Pancreas (tissue), 10 donors: ENCODE results near the gene ALDOA. TPM values are rescaled to one million over a fixed set of nuclear protein-coding genes. Genes with fewer than 3 reads are reported as not detected.
"Not testable (repeated sequence)": the region's sequence is repeated elsewhere in the genome, so short reads cannot be mapped to it uniquely, and the experiment has no call there.

Experiments used
- ATAC-seq, 4 donors: fragments of 200-7000 bp; cut with Tn5 transposase; one replicate each; pipeline versions ENCODE4 v1.8.0 to v1.9.1; 2020; ENCODE audit warnings: mild to moderate bottlenecking in 4 of 4, moderate library complexity in 4 of 4
- DNase-seq, 6 donors: peaks; one replicate each; pipeline ENCODE4 v3.0.0-alpha.2; 2020
- FAIRE-seq: peaks from 2 replicates; lab custom pipeline; 2012; peaks lifted over from hg19 to GRCh38; lab: Jason Lieb, UNC
- H3K27ac ChIP-seq, 4 donors: fragments of 200-600 bp; sonication (generic); 1 replicate in 3 of 4; 2 replicates in 1 of 4; pipeline versions ENCODE4 v1.5.0 to v1.8.0; 2020
- H3K27me3 ChIP-seq, 4 donors: fragments of 200-600 bp; one replicate each; pipeline ENCODE4 v1.8.0; 2021
- H3K36me3 ChIP-seq, 3 donors: fragments of 200-600 bp; sonication (generic) in 1 of 3; one replicate each; pipeline versions ENCODE4 v1.5.0 to v1.8.0; 2020 to 2021
- H3K4me1 ChIP-seq, 3 donors: fragments of 200-600 bp; one replicate each; pipeline ENCODE4 v1.8.0; 2021
- H3K4me3 ChIP-seq, 4 donors: fragments of 200-600 bp; sonication (generic) in 2 of 4; one replicate each; pipeline versions ENCODE4 v1.5.0 to v1.8.0; 2020 to 2021
- H3K9me3 ChIP-seq, 4 donors: fragments of 200-600 bp; one replicate each; pipeline ENCODE4 v1.8.0; 2021
- CTCF ChIP-seq, 4 donors: fragments of 200-600 bp; sonication (generic) in 3 of 4; IDR thresholded peaks; one replicate each; pipeline versions ENCODE4 v1.5.0 to v1.8.0; 2021; ENCODE audit warnings: antibody characterized with exemption in 4 of 4
- WGBS, 2 donors: extraction: QIAGEN DNeasy Blood & Tissue Kit; methylation state at CpG; one replicate each; pipeline ENCODE4 v1.1.7; 2013; 5-methylcytosine and 5-hydroxymethylcytosine counted together
- intact Hi-C, 3 donors: fragments of 100-400 bp; cut with DNase I; formaldehyde crosslinking; loops; one replicate each; pipeline versions ENCODE4 v1.11.1 to v1.14.2; 2022
- polyA plus RNA-seq, 2 donors: library from polyadenylated mRNA; stranded (reverse); fragments of 200-250 nt; gene quantifications; one replicate each; pipeline ENCODE4 v1.2.3, GENCODE V29; 2013
- total RNA-seq, 6 donors: library from RNA; stranded (reverse); fragmentation: NEBNext Ultra II Directional in 4 of 6; extraction: Animal tissue kit (Norgen Biotek cat#: 25700) in 4 of 6; gene quantifications; one replicate each; pipeline versions ENCODE4 v1.2.1 to v1.2.4, GENCODE V29; 2021 to 2023
- donor health status: healthy with polysubstance abuse.
- donor health status: DM: no; HTN: no; CAD: no; lungs with moderate emphysema.
- donor health status: DM: no; HTN: no; CAD: no.
- donor health status: control.
- donor health status: control.
- donor health status: Bipolar disorder and iron deficiency.
- donor health status: DM: yes; HTN: yes; CAD: no.
- donor health status: DM: no; HTN: no; CAD: no.
- donor health status: DM: no; HTN: no; CAD: no.
- donor health status: DM: yes; HTN: yes; CAD: no.

Gene ALDOA
- total RNA-seq, result 100 to 1,000 TPM; 234 to 425 (median 329) TPM
- polyA plus RNA-seq, result 100 to 1,000 TPM; 304 to 349 TPM

DNA sequence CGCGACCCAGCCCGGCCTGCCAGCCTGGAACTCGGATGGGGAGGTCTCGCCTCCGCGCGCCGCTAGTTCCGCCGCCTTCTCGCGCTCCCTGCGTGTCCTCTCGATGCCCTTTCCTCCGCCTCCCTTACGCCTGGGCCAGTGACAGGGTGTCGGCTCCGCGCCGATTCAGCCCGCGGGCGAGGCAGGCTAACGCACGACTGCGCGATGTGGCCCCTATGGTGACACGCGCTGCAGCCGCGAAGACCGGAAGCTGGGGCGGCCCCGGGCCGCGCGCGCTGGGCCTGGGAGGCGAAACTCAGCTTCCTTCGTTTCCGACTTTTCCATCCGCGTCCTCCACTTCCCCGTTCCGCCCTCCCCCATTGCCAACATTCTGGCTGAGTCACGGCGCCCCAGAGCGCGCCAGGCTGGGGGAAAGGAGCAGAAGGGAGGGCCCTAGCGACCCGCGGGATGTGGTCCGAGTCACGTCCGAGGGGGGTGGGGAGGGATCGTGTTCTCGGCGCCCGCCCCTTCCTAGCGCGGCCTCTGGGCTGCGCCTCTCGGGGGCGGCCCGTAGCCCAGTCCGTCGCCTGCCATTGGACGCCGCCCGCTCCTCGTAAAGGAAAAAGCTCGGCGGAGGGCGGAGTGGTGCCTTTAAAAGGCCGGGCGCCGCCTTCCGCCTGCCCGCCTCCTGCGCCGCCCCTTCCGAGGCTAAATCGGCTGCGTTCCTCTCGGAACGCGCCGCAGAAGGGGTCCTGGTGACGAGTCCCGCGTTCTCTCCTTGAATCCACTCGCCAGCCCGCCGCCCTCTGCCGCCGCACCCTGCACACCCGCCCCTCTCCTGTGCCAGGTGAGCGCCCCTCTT, at the start of gene ALDOA:
Gene ALDOA, plus strand, starts transcription at position 659 of the 841 bp plus-strand sequence. CDS start 1,138 bp downstream, outside the sequence.
- FAIRE-seq, result no peak
- Histone ChIP-seq H3K36me3 (peaks cover 18 to 33% (median 25%) of the 10 kb centered on the region in 3 donors), H3K4me1 (peaks cover 3 to 19% (median 13%) of the 10 kb centered on the region in 3 donors), H3K4me3 (peak within 1 kb of the TSS; percentile 73 to 94 (median 81)), H3K27ac (peak within 1 kb of the TSS; percentile 88 to 99 (median 98)), H3K9me3 (no peaks in the 10 kb centered on the region), H3K27me3 (no peaks in the 10 kb centered on the region)
- no peak for TF ChIP-seq CTCF (IDR thresholded peaks at IDR 0.05)
- WGBS, 2 donors, result 0% methylated on average over 65 to 99 of the region's 99 CpGs
- ATAC-seq, result peak; percentile 85 to 89 (median 88)
- intact Hi-C loops, result no loop called here
- peak; percentile 97 to 99 (median 98) for DNase-seq

DNA sequence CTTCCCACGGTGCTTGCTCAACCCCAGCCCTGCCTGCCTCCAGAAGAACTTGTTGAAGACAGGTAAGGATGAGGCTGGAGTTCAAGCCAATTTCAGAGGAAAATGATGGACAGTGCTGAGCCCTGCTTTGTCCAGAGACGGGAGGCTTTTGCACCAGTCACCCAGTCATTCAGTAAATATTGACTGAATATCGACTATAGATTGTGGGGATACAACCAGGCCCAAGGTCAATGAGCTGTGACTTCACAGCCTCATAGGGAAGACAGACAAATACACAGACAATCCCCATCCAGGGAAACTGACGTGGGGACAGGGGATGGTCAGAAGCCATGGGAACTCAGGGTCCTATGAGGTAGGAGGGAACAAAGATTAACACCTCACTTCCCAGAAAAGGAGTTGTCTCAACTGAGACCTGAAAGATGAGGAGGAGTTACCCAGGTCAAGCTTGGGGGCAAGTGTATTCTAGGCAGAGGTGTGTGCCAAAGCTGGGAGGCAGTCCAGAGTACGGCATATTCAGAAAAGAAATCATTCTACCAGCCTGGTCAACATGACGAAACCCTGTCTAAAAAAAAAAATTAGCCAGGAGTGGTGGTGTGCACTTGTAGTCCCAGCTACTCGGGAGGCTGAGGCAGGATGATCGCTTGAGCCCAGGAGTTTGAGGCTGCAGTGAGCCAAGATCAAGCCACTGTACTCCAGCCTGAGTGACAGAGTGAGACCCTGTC, 48.8 kb upstream of the ALDOA start:
- Histone ChIP-seq H3K27me3 (peaks cover 0 to 4% (median under 1%) of the 10 kb centered on the region in 4 donors), H3K9me3 (no peaks in the 10 kb centered on the region), H3K27ac (no peak overlapping the region), H3K36me3 (no peaks in the 10 kb centered on the region), H3K4me3 (no peak overlapping the region), H3K4me1 (no peaks in the 10 kb centered on the region)
- intact Hi-C loops, result no loop called here
- WGBS, 2 donors, result 50 to 55% methylated on average over 8 of the region's 8 CpGs
- DNase-seq, result no peak
- no peak for TF ChIP-seq CTCF (IDR thresholded peaks at IDR 0.05)
- FAIRE-seq, result no peak
- no peak for ATAC-seq

DNA sequence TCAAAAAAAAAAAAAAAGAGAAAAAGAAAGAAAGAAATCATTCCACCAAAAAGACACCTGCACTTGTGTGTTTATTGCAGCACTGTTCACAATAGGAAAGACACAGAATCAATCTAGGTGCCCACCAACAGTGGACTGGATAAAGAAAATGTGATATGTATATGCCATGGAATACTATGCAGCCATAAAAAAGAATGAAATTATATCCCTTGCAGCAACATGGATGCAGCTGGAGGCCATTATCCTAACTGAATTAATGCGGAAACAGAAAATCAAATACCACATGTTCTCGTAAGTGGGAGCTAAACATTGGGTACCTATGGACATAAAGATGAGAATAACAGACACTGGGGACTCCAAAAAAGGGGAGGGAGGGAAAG, 48.3 kb upstream of the ALDOA start:
- Histone ChIP-seq H3K9me3 (no peaks in the 10 kb centered on the region), H3K27ac (no peak overlapping the region), H3K4me3 (no peak overlapping the region), H3K27me3 (no peaks in the 10 kb centered on the region), H3K4me1 (no peaks in the 10 kb centered on the region), H3K36me3 (no peaks in the 10 kb centered on the region)
- TF ChIP-seq CTCF (IDR thresholded peaks at IDR 0.05), result no peak
- no peak for FAIRE-seq
- 92 to 100% methylated on average over 2 of the region's 2 CpGs for WGBS, 2 donors
- intact Hi-C loops, result no loop called here
- ATAC-seq, result no peak
- DNase-seq, result no peak

- DNase-seq, ATAC-seq, H3K9me3 ChIP-seq, H3K36me3 ChIP-seq, H3K27ac ChIP-seq, H3K4me3 ChIP-seq, intact Hi-C loops, H3K27me3 ChIP-seq, H3K4me1 ChIP-seq, FAIRE-seq: not testable (repeated sequence)
- 73 to 82% methylated on average over 4 of the region's 4 CpGs for WGBS, 2 donors
Measured at GRCh38 chr16:30017937-30018336, 47.6 kb upstream of the ALDOA start.

DNA sequence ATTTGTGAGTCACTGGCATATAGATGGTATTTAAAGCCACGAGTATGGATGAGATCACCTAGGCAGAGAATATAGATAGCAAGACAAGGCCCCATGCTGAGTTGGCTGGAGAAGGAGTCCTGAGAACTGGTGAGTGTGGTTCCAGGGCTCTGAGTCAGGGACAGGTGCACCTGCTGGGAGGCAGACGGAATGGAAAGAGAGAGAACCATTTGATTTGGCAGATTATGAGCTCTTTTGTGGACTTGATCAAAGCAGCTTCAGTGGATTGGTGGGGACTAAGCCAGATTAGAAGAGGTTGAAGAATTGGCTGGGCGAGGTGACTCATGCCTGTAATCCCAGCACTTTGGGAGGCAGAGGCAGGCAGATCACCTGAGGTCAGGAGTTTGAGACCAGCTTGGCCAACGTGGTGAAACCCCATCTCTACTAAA, 46.8 kb upstream of the ALDOA start:
- Histone ChIP-seq H3K4me1 (no peaks in the 10 kb centered on the region), H3K36me3 (no peaks in the 10 kb centered on the region), H3K27ac (no peak overlapping the region), H3K4me3 (no peak overlapping the region), H3K9me3 (no peaks in the 10 kb centered on the region), H3K27me3 (no peaks in the 10 kb centered on the region)
- 47 to 52% methylated on average over 4 of the region's 4 CpGs for WGBS, 2 donors
- no peak for TF ChIP-seq CTCF (IDR thresholded peaks at IDR 0.05)
- ATAC-seq (no peak), DNase-seq (no peak), FAIRE-seq (no peak)
- intact Hi-C loops, result no loop called here
